ENCODE measurements around the gene TRIM44.

DNA sequence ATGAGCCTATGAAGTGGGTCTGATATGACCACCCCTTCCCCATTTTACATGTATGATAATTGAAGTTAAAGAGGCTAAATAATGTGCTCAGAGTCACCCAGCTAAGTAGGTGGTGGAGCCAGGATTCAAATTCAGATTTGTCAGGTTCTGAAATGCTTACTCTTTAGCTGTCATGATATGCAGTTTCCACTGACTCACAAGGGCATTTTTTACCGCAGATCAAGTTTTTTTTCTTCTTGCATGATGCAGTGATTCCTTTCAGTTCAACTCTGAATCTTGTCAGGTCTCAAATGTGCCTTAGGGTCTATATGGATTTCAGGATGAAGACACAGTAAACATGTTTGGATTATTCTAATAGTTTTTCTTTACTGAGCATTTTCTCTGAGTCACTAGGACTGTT, 12.6 kb upstream of the TRIM44 start:
- TF ChIP-seq CTCF (IDR thresholded peaks at IDR 0.05) (no peak), POLR2A (IDR thresholded peaks at IDR 0.05) (no peak)

All from right lobe of liver (tissue), 4 donors.